ENCODE data around the gene TAF15.

Gene TAF15

GRCh38 chr17:35868737-35869136, 59.5 kb downstream of the TAF15 start, which contains the start of gene HEATR9:
TSS of gene HEATR9 (minus strand) at chr17:35868891. CDS start at chr17:35868742, 149 bp downstream.
- no peak for DNase-seq (ENCODE audit: low read depth)
- no peak for TF ChIP-seq CTCF (IDR thresholded peaks at IDR 0.05; ENCODE audit: low read depth, low read length, missing control alignments)
- H3K4me3 ChIP-seq (ENCODE audit: low read depth, low read length) = no peak within 1 kb of the TSS

- no peak for TF ChIP-seq CTCF (IDR thresholded peaks at IDR 0.05; ENCODE audit: low read depth, low read length, missing control alignments)
- H3K4me3 ChIP-seq (ENCODE audit: low read depth, low read length) = no peak overlapping the region
Observed at GRCh38 chr17:35870906-35871819, 61.9 kb downstream of the TAF15 start.

GRCh38 chr17:35872196-35872980, 63.1 kb downstream of the TAF15 start:
- H3K4me3 ChIP-seq (ENCODE audit: low read depth, low read length) = no peak overlapping the region
- no peak for DNase-seq (ENCODE audit: low read depth)
- no peak for TF ChIP-seq CTCF (IDR thresholded peaks at IDR 0.05; ENCODE audit: low read depth, low read length, missing control alignments)

More at GRCh38 chr17:35870906-35871819, 61.9 kb downstream of the TAF15 start:
- DNase-seq (ENCODE audit: low read depth) = no peak

GRCh38 chr17:35875072-35875799, 66.0 kb downstream of the TAF15 start:
- TF ChIP-seq CTCF (IDR thresholded peaks at IDR 0.05; ENCODE audit: low read depth, low read length, missing control alignments) = no peak
- no peak overlapping the region for H3K4me3 ChIP-seq (ENCODE audit: low read depth, low read length)
- no peak for DNase-seq (ENCODE audit: low read depth)

GRCh38 chr17:35875800-35876139, 66.5 kb downstream of the TAF15 start:
- DNase-seq (ENCODE audit: low read depth) = no peak

More at GRCh38 chr17:35875800-35876139, 66.5 kb downstream of the TAF15 start:
- no peak overlapping the region for H3K4me3 ChIP-seq (ENCODE audit: low read depth, low read length)
- TF ChIP-seq CTCF (IDR thresholded peaks at IDR 0.05; ENCODE audit: low read depth, low read length, missing control alignments) = no peak

All from GM12864 (cell line).